Stimulated activated CD4-positive, alpha-beta T cell treated with anti-CD3 and anti-CD28 coated beads, Interleukin-1b, Interleukin-23, amount 100 ng/mL, for 4 hours (primary cell): ENCODE results near the gene HSPB6.
"Not testable (repeated sequence)": the region's sequence is repeated elsewhere in the genome, so short reads cannot be mapped to it uniquely, and the experiment has no call there.

Experiments used
- DNase-seq, 2 donors: peaks; one replicate each; pipeline ENCODE4 v3.0.0-alpha.2; 2020; ENCODE audit warnings: low read depth in 2 of 2

HSPB6 gene

GRCh38 chr19:35756377-35757230 lies at the start of gene HSPB6:
TSS of gene HSPB6 (minus strand) at chr19:35757029. CDS start at chr19:35757008, 21 bp downstream.
- no peak for DNase-seq

DNA sequence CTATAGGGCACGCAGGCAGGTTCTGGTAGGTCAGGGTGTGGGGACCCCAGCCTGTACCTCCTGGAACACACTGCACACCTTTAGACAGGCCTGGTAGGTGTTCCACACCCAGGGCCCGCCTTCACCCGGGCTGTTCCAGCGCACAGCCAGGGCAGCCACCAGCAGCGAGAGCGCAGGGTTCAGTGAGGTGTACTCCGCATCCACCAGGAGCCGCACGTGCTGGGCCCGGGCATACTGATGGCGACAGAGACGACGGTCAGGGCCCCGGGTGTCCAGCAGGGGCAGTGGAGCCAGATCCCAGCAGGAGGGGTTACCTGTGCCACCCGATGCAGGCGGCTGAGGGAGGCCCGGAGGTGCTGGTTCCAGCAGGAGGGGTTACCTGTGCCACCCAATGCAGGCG lies 49.8 kb upstream of the HSPB6 start:
- no peak for DNase-seq

DNA sequence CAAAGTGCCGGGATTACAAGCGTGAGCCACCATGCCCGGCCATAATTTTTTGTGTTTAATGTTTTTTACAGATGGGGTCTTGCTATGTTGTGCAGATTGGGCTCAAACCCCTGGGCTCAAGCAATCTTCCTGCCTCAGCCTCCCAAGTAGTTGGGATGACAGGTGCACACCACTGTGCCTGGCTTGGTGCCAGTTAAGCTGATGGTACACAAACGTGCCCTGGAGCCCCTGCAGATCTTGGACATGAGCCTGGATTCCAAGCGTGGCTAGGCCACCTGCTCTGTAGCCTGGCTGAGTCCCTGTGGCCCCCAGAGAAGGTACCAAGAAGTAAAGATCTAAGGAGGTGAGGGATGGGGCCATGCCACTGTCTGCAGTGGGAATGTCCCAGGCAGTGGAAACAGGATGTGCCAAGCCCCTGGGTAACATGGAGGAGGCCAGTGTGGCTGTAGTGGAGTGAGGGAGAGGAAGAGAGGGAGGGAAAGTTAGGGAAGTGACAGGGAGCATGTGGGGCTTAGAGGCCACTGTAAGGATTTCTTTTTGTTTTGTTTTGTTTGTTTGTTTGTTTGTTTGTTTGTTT lies 48.8 kb upstream of the HSPB6 start:
- DNase-seq, result no peak

- DNase-seq, result no peak
These were observed 45.0 kb upstream of the HSPB6 start for GRCh38 chr19:35801828-35802227.

GRCh38 chr19:35797663-35798062 lies 40.8 kb upstream of the HSPB6 start:
- DNase-seq, result no peak

GRCh38 chr19:35796645-35797542 lies 40.1 kb upstream of the HSPB6 start:
- no peak for DNase-seq

DNA sequence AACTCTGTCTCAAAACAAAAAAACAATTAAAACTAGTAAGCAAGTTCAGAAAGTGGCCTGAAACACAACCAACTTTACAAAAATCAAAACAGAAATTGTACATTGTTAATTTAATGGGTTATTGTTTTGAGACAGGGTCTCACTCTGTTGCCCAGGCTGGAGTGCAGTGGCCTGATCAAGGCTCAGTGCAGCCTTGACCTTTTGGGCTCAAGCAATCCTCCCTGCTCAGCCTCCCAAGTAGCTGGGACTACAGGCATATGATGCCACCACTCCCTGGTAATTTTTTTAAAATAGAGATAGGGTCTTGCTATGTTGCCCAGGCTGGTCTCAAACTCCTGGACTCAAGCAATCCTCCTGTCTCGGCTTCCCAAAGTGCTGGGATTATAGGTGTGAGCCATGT lies 38.7 kb upstream of the HSPB6 start:
- DNase-seq, result not testable (repeated sequence)

GRCh38 chr19:35793381-35794165 lies 36.7 kb upstream of the HSPB6 start:
- DNase-seq, result no peak

- DNase-seq, result no peak
These were observed 36.1 kb upstream of the HSPB6 start for GRCh38 chr19:35792888-35793287.

GRCh38 chr19:35792312-35792711 lies 35.5 kb upstream of the HSPB6 start:
- DNase-seq, result no peak

GRCh38 chr19:35791814-35792279 lies 35.0 kb upstream of the HSPB6 start:
- DNase-seq, result no peak

DNA sequence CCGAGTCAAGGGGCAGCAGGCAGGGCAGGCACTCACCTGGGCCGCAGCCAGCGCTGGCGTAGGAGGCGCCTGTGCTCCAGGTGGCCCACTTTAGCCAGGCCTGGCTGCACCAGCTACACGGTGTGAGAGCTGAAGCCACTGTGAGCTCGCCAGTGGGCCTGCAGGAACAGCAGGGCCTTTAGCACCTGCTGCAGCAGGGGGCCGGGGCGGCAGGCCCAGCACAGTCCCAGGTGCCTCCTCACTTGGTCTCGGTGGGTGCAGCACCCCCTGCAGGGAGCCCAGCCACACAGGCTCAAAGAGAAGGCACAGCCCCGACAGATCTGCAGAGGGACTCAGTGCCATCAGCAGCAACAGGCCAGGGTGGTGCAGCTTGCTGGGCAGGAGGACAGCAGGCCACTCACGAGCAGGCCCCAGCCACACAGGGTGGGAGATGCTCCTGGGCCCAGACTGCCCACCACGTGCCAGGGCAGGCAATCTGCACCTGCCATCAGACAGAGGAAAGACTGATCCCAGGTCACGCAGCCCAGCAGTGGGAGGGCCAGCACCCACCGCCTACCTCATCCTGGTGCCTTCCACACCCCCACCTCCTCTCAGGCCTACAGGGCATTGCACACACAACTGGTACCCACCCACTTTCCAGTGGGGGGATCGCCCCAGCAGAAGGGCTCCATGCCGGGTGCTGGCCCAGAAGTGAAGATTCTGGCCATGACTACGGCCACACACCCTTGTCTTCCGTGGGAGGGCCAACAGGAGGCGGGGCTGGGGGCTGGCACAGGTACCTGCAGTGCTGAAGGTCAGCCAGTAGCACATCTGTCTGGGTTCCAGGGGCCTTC lies 34.4 kb upstream of the HSPB6 start:
- no peak for DNase-seq

DNA sequence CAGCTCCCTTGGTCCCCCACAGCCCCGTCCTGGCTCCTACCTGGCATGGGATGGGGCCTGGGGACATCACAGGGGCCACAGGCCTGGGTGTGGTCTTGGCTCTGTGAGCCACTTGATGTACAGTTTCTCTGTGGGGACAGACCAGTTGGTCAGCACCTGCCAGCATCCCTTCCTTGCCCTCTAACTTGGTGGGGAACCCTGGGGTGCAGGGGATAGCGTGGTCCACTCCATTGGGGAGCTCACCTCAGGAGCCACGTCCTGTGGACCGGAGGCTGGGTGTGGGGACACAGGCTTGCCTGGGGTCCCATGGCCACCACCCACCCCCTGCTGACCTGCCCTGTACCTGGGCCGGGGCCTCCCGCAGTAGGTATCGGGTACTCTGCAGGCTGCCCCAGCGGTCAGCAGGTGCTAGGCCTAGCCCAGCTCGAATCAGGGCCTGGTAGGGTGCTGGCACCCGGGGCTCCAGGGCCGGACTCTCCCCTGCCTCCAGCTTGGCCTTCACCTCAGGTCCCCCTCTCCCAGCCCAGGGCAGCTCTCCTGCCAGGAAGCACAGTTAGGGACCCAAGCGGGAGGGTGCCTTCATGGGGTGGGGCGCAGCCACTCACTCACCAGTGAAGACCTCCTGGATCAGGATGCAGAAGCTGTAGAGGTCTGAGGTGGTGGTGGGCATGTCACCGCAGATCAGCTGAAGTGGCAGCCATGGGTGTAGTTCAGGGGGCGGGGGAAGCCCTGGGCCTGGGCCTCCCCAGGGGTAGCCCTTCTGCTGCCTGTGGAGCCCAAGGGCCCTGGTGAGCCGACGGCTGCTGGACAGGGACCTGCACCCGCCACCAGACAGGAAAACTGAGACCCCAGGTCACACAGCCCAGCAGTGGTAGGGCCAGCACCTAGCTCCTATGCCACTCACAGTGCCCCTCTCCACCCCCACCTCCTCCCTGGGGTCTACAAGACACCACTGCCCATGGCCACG lies 33.4 kb upstream of the HSPB6 start:
- DNase-seq, result no peak

GRCh38 chr19:35789195-35789977 lies 32.6 kb upstream of the HSPB6 start:
- no peak for DNase-seq

- DNase-seq, result no peak
These were observed 31.6 kb upstream of the HSPB6 start for GRCh38 chr19:35788205-35788960.

- DNase-seq, result no peak
These were observed 30.5 kb upstream of the HSPB6 start for GRCh38 chr19:35787227-35787799.
